DOHH2 (cell line): ENCODE results near the gene CLDN5.

Source experiments
- H3F3A ChIP-seq: fragments of 200-600 bp; sonication (generic), shearing (Covaris generic); 2 replicates; pipeline ENCODE4 v1.6.0; 2016; ENCODE audit warnings: antibody characterized with exemption, mild to moderate bottlenecking; ENCODE audit not compliant: control insufficient read depth, insufficient read depth
- H3K27ac ChIP-seq: fragments of 200-600 bp; sonication (generic); 2 replicates; pipeline ENCODE4 v1.5.1; 2014; ENCODE audit warnings: low read depth, mild to moderate bottlenecking, low read length, moderate library complexity
- H3K27me3 ChIP-seq: fragments of 200-600 bp; sonication (generic); 2 replicates; pipeline ENCODE4 v1.6.1; 2014; ENCODE audit warnings: mild to moderate bottlenecking, low read length, mixed read lengths; ENCODE audit not compliant: control insufficient read depth
- H3K36me3 ChIP-seq: fragments of 200-600 bp; sonication (generic); 2 replicates; pipeline ENCODE4 v1.6.1; 2014; ENCODE audit warnings: mild to moderate bottlenecking, low read length, moderate library complexity, mixed read lengths; ENCODE audit not compliant: control insufficient read depth
- H3K4me1 ChIP-seq: fragments of 200-600 bp; sonication (generic); 2 replicates; pipeline ENCODE4 v1.6.1; 2014; ENCODE audit warnings: mild to moderate bottlenecking, low read length, mixed read lengths; ENCODE audit not compliant: control insufficient read depth
- H3K4me2 ChIP-seq: fragments of 200-600 bp; sonication (generic); 2 replicates; pipeline ENCODE4 v1.6.0; 2014; ENCODE audit warnings: mild to moderate bottlenecking, low read length, moderate library complexity
- H3K4me3 ChIP-seq: fragments of 200-600 bp; sonication (generic); 2 replicates; pipeline ENCODE4 v1.5.1; 2014; ENCODE audit warnings: mild to moderate bottlenecking, low read length, mixed read lengths
- H3K79me2 ChIP-seq: fragments of 200-600 bp; sonication (generic); 2 replicates; pipeline ENCODE4 v1.6.1; 2014; ENCODE audit warnings: mild to moderate bottlenecking, low read length, mixed read lengths; ENCODE audit not compliant: control insufficient read depth
- H3K9me2 ChIP-seq: fragments of 200-600 bp; sonication (generic); replicated peaks from 2 replicates; pipeline ENCODE4 v1.6.1; 2014; ENCODE audit warnings: mild to moderate bottlenecking, low read length, mixed read lengths; ENCODE audit not compliant: control insufficient read depth
- H3K9me3 ChIP-seq: fragments of 200-600 bp; sonication (generic); 2 replicates; pipeline ENCODE4 v1.6.1; 2014; ENCODE audit warnings: antibody characterized with exemption, low read length, mixed read lengths; ENCODE audit not compliant: control insufficient read depth, insufficient read depth
- H4K20me1 ChIP-seq: fragments of 200-600 bp; sonication (generic); 2 replicates; pipeline ENCODE4 v1.6.0; 2014; ENCODE audit warnings: low read depth, mild to moderate bottlenecking, antibody characterized with exemption, low read length, moderate library complexity; ENCODE audit not compliant: control insufficient read depth, insufficient read depth
- EZH2phosphoT487 ChIP-seq: fragments of 200-600 bp; sonication (generic); IDR thresholded peaks from 2 replicates; pipeline ENCODE4 v1.6.1; 2017; ENCODE audit warnings: borderline replicate concordance, mild to moderate bottlenecking, antibody characterized with exemption, low read length, moderate library complexity, mixed read lengths
- TF ChIP-seq, protein P1 (sequence below): fragments of 200-600 bp; sonication (generic); IDR thresholded peaks from one replicate; pipeline ENCODE4 v1.5.1; 2014; ENCODE audit warnings: antibody characterized with exemption, mild to moderate bottlenecking, low read depth, low read length; ENCODE audit not compliant: poor library complexity, severe bottlenecking

The CLDN5 gene

DNA sequence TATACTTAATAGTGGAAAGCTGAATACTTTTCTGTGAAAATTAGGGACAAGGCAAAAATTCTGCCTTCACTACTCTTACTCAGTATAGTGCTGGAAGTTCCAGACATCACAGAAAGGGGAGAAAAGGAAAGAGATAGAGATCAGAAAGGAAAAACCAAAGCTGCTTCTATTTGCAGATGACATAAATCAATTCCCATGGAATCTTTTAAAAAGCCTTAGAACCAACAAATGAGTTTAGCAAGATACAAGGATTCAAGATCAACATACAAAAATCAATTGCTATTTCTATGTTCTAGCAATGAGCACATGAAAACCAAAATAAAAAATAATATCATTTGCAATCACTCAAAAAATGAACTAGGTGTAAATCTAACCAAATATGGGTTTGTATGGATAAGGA lies 16.2 kb upstream of the CLDN5 start:
- H3K27ac ChIP-seq = no peak overlapping the region
- no peaks in the 10 kb centered on the region for H3K9me3 ChIP-seq
- no peak overlapping the region for H3K4me3 ChIP-seq
- H3K79me2 ChIP-seq = no peaks in the 10 kb centered on the region
- H3F3A ChIP-seq = no peaks in the 10 kb centered on the region
- H3K9me2 ChIP-seq = no peaks in the 10 kb centered on the region
- no peak for TF ChIP-seq EZH2phosphoT487
- TF ChIP-seq, protein P1, sequence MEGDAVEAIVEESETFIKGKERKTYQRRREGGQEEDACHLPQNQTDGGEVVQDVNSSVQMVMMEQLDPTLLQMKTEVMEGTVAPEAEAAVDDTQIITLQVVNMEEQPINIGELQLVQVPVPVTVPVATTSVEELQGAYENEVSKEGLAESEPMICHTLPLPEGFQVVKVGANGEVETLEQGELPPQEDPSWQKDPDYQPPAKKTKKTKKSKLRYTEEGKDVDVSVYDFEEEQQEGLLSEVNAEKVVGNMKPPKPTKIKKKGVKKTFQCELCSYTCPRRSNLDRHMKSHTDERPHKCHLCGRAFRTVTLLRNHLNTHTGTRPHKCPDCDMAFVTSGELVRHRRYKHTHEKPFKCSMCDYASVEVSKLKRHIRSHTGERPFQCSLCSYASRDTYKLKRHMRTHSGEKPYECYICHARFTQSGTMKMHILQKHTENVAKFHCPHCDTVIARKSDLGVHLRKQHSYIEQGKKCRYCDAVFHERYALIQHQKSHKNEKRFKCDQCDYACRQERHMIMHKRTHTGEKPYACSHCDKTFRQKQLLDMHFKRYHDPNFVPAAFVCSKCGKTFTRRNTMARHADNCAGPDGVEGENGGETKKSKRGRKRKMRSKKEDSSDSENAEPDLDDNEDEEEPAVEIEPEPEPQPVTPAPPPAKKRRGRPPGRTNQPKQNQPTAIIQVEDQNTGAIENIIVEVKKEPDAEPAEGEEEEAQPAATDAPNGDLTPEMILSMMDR = no peak
- no peaks in the 10 kb centered on the region for H3K36me3 ChIP-seq
- H4K20me1 ChIP-seq = no peaks in the 10 kb centered on the region
- H3K27me3 ChIP-seq = peaks cover 12% of the 10 kb centered on the region; the same call in 1 of the 2 replicates
- H3K4me1 ChIP-seq = no peaks in the 10 kb centered on the region
- H3K4me2 ChIP-seq = no peak overlapping the region

DNA sequence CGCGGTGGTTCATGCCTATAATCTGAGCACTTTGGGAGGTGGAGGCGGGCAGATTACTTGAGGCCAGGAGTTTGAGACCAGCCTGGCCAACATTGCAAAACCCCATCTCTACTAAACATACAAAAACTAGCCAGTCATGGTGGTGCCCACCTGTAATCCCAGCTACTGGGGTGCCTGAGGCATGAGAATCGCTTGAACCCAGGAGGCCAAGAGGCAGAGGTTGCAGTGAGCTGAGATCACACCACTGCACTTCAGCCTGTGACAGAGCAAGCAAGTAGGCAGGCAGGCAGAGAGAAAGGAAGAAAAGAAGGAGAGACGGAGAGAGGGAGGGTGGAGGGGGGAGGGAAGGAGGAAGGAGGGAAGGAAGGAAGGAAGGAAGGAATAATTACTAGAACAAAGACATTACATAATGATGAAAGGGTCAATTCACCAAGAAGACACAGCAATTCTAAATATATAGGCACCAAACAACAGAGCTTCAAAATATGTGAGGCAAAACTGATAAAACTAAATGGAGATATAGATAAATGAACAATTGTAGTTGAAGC lies 13.8 kb upstream of the CLDN5 start:
- Histone ChIP-seq H3K36me3 (no peaks in the 10 kb centered on the region), H3K79me2 (no peaks in the 10 kb centered on the region), H3K9me2 (no peaks in the 10 kb centered on the region), H3K4me2 (no peak overlapping the region), H3K9me3 (no peaks in the 10 kb centered on the region), H3F3A (no peaks in the 10 kb centered on the region), H3K27me3 (peaks cover 12% of the 10 kb centered on the region; the same call in 1 of the 2 replicates), H4K20me1 (no peaks in the 10 kb centered on the region), H3K4me1 (no peaks in the 10 kb centered on the region), H3K4me3 (no peak overlapping the region), H3K27ac (no peak overlapping the region)
- TF ChIP-seq, protein P1 = no peak
- no peak for TF ChIP-seq EZH2phosphoT487

DNA sequence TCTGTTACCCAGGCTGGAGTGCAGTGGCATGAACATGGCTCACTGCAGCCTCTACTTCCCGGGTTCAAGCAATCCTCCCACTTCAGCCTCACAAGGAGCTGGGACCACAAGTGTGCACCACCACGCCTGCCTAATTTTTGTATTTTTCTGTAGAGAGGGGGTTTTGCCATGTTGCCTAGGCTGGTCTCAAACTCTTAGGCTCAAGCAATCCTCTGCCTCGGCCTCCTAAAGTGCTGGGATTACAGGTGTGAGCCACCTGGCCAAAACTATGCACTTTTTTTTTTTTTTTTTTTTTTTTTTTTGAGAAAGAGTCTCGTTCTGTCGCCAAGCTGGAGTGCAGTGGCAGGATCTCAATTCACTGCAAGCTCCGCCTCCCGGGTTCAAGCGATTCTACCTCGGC lies 12.4 kb upstream of the CLDN5 start:
- H3F3A ChIP-seq = no peaks in the 10 kb centered on the region
- no peaks in the 10 kb centered on the region for H3K9me3 ChIP-seq
- no peaks in the 10 kb centered on the region for H3K36me3 ChIP-seq
- H3K4me3 ChIP-seq = no peak overlapping the region
- no peaks in the 10 kb centered on the region for H4K20me1 ChIP-seq
- no peaks in the 10 kb centered on the region for H3K79me2 ChIP-seq
- peaks cover 9% of the 10 kb centered on the region; the same call in 1 of the 2 replicates for H3K27me3 ChIP-seq
- no peak overlapping the region for H3K4me2 ChIP-seq
- H3K9me2 ChIP-seq = no peaks in the 10 kb centered on the region
- H3K27ac ChIP-seq = no peak overlapping the region
- no peaks in the 10 kb centered on the region for H3K4me1 ChIP-seq
- TF ChIP-seq, protein P1 = no peak
- TF ChIP-seq EZH2phosphoT487 = no peak

DNA sequence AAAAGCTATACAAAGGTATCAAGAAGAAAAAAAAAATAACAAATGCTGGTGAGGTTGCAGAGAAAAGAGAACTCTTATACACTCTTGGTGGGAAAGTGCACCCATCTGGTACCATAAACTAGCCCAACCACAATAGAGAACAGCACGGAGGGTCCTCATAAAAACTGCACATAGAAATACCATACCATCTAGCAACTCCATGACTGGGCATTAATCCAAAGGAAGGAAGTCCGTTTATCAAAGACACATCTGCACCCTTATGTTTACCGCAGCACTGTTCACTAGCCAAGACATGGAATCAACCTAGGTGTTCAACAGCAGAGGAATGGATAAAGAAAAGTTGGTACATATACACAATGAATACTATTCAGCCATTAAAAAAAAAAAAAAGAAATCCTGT lies 10.8 kb upstream of the CLDN5 start:
- H3F3A ChIP-seq = no peaks in the 10 kb centered on the region
- H3K9me2 ChIP-seq = no peaks in the 10 kb centered on the region
- no peak overlapping the region for H3K27ac ChIP-seq
- no peaks in the 10 kb centered on the region for H3K79me2 ChIP-seq
- TF ChIP-seq EZH2phosphoT487 = no peak
- TF ChIP-seq, protein P1 = no peak
- H3K9me3 ChIP-seq = no peaks in the 10 kb centered on the region
- no peak overlapping the region for H3K4me2 ChIP-seq
- H3K4me1 ChIP-seq = no peaks in the 10 kb centered on the region
- H4K20me1 ChIP-seq = no peaks in the 10 kb centered on the region
- H3K36me3 ChIP-seq = no peaks in the 10 kb centered on the region
- H3K27me3 ChIP-seq = peaks cover 4% of the 10 kb centered on the region; the same call in 1 of the 2 replicates
- H3K4me3 ChIP-seq = no peak overlapping the region
